NCI-H774 (cell line): Measurements from ENCODE around the gene MICAL2.

ENCODE experiments used
- DNase-seq: peaks from one replicate; lab custom pipeline; 2025; lab: John Stamatoyannopoulos, UW

The MICAL2 gene

GRCh38 chr11:12232817-12233601 lies 122.6 kb downstream of the MICAL2 start:
- no peak for DNase-seq

- DNase-seq = no peak
Observed at GRCh38 chr11:12233602-12233925, 123.2 kb downstream of the MICAL2 start.

- DNase-seq = no peak
Observed at GRCh38 chr11:12234221-12234620, 123.8 kb downstream of the MICAL2 start.

GRCh38 chr11:12235080-12235479 lies 124.7 kb downstream of the MICAL2 start:
- no peak for DNase-seq

- DNase-seq = no peak
Observed at GRCh38 chr11:12235553-12235946, 125.2 kb downstream of the MICAL2 start.

GRCh38 chr11:12235947-12236743 lies 125.8 kb downstream of the MICAL2 start:
- DNase-seq = peak; percentile 41

- DNase-seq = no peak
Observed at GRCh38 chr11:12236744-12237101, 126.3 kb downstream of the MICAL2 start.

- no peak for DNase-seq
Observed at GRCh38 chr11:12237381-12237784, 127.0 kb downstream of the MICAL2 start.

GRCh38 chr11:12238420-12238819 lies 128.0 kb downstream of the MICAL2 start:
- no peak for DNase-seq

GRCh38 chr11:12239396-12239795 lies 129.0 kb downstream of the MICAL2 start:
- DNase-seq = no peak

GRCh38 chr11:12239804-12240371 lies 129.5 kb downstream of the MICAL2 start:
- DNase-seq = no peak

GRCh38 chr11:12240677-12241076 lies 130.3 kb downstream of the MICAL2 start:
- DNase-seq = no peak

GRCh38 chr11:12241401-12241800 lies 131.0 kb downstream of the MICAL2 start:
- DNase-seq = peak; percentile 56

- DNase-seq = peak; percentile 66
Observed at GRCh38 chr11:12241971-12242672, 131.7 kb downstream of the MICAL2 start.

- no peak for DNase-seq
Observed at GRCh38 chr11:12242966-12243365, 132.6 kb downstream of the MICAL2 start.

- DNase-seq = peak; percentile 57
Observed at GRCh38 chr11:12243486-12243885, 133.1 kb downstream of the MICAL2 start.

GRCh38 chr11:12243911-12244550 lies 133.6 kb downstream of the MICAL2 start:
- no peak for DNase-seq

GRCh38 chr11:12245091-12245490 lies 134.7 kb downstream of the MICAL2 start:
- DNase-seq = no peak

GRCh38 chr11:12245549-12246016 lies 135.2 kb downstream of the MICAL2 start:
- no peak for DNase-seq

GRCh38 chr11:12246147-12246546 lies 135.8 kb downstream of the MICAL2 start:
- DNase-seq = no peak

- DNase-seq = no peak
Observed at GRCh38 chr11:12246989-12247388, 136.6 kb downstream of the MICAL2 start.
